BLaER1 (cell line): ENCODE data around the gene OLFML2A.

ENCODE experiments used
- H3K27ac ChIP-seq: shearing (Covaris generic); formaldehyde crosslinking; 2 replicates; pipeline ENCODE4 v1.8.1; 2022
- H3K27me3 ChIP-seq: shearing (Covaris generic); formaldehyde crosslinking; 2 replicates; pipeline ENCODE4 v1.8.1; 2022
- H3K36me3 ChIP-seq: shearing (Covaris generic); formaldehyde crosslinking; 2 replicates; pipeline ENCODE4 v1.8.1; 2022
- H3K4me1 ChIP-seq: shearing (Covaris generic); formaldehyde crosslinking; 2 replicates; pipeline ENCODE4 v1.8.1; 2022
- H3K4me2 ChIP-seq: shearing (Covaris generic); formaldehyde crosslinking; 2 replicates; pipeline ENCODE4 v1.8.1; 2022
- H3K4me3 ChIP-seq: shearing (Covaris generic); formaldehyde crosslinking; 2 replicates; pipeline ENCODE4 v1.8.1; 2022
- H3K9ac ChIP-seq: shearing (Covaris generic); formaldehyde crosslinking; 2 replicates; pipeline ENCODE4 v1.8.1; 2022
- H3K9me3 ChIP-seq: shearing (Covaris generic); formaldehyde crosslinking; 2 replicates; pipeline ENCODE4 v1.8.1; 2022
- H4K20me1 ChIP-seq: shearing (Covaris generic); formaldehyde crosslinking; 2 replicates; pipeline ENCODE4 v1.8.1; 2022
- Cebpa-rat ChIP-seq: shearing (Covaris generic); IDR thresholded peaks from 2 replicates; pipeline ENCODE4 v1.8.1; 2022

Gene OLFML2A

GRCh38 chr9:124743686-124744348 is 33.1 kb upstream of the OLFML2A start:
- H3K4me3 ChIP-seq = no peak overlapping the region
- no peaks in the 10 kb centered on the region for H3K9me3 ChIP-seq
- H3K9ac ChIP-seq = no peak overlapping the region
- H3K4me1 ChIP-seq = peaks cover 11% of the 10 kb centered on the region
- no peak overlapping the region for H3K27ac ChIP-seq
- H4K20me1 ChIP-seq = no peaks in the 10 kb centered on the region
- H3K4me2 ChIP-seq = no peak overlapping the region
- H3K36me3 ChIP-seq = no peaks in the 10 kb centered on the region
- TF ChIP-seq Cebpa-rat = no peak
- H3K27me3 ChIP-seq = no peaks in the 10 kb centered on the region

- H3K4me1 ChIP-seq = peaks cover 10% of the 10 kb centered on the region
- no peak for TF ChIP-seq Cebpa-rat
- H3K4me2 ChIP-seq = no peak overlapping the region
- H3K4me3 ChIP-seq = no peak overlapping the region
- no peaks in the 10 kb centered on the region for H3K9me3 ChIP-seq
- no peaks in the 10 kb centered on the region for H4K20me1 ChIP-seq
- no peaks in the 10 kb centered on the region for H3K36me3 ChIP-seq
- H3K27me3 ChIP-seq = no peaks in the 10 kb centered on the region
- H3K27ac ChIP-seq = no peak overlapping the region
- no peak overlapping the region for H3K9ac ChIP-seq
Observed at GRCh38 chr9:124747065-124747464, 29.9 kb upstream of the OLFML2A start.

- no peaks in the 10 kb centered on the region for H4K20me1 ChIP-seq
- no peaks in the 10 kb centered on the region for H3K36me3 ChIP-seq
- no peak overlapping the region for H3K9ac ChIP-seq
- no peak overlapping the region for H3K4me3 ChIP-seq
- no peak overlapping the region for H3K4me2 ChIP-seq
- TF ChIP-seq Cebpa-rat = no peak
- H3K27ac ChIP-seq = no peak overlapping the region
- H3K9me3 ChIP-seq = no peaks in the 10 kb centered on the region
- H3K27me3 ChIP-seq = no peaks in the 10 kb centered on the region
- no peaks in the 10 kb centered on the region for H3K4me1 ChIP-seq
Observed at GRCh38 chr9:124749284-124749683, 27.6 kb upstream of the OLFML2A start.

- Histone ChIP-seq H3K27ac (no peak overlapping the region), H3K9me3 (no peaks in the 10 kb centered on the region), H3K4me1 (no peaks in the 10 kb centered on the region), H3K36me3 (no peaks in the 10 kb centered on the region), H3K9ac (no peak overlapping the region), H3K27me3 (no peaks in the 10 kb centered on the region), H3K4me3 (no peak overlapping the region), H3K4me2 (no peak overlapping the region), H4K20me1 (no peaks in the 10 kb centered on the region)
- no peak for TF ChIP-seq Cebpa-rat
Observed at GRCh38 chr9:124749781-124750180, 27.2 kb upstream of the OLFML2A start.

DNA sequence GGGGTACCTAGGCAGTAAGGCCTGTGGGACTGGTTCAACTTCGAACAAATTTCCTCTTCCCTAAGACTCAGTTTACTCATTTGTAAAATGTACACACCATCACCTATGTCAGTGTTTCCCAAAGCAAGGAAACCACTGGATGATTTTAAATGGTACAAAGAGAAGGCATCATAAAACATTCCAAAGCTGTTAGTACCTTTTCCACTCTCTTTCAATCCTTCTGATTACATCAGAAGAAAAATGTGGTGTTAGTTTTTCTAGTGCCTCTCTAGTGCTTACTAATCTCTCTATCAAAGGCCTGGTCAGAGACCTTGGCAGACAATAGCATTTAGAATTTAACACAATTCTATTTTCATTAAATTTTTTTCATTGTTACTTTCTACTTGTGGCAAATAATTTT is 24.0 kb upstream of the OLFML2A start:
- no peak overlapping the region for H3K4me2 ChIP-seq
- peaks cover 2% of the 10 kb centered on the region for H3K4me1 ChIP-seq
- H3K4me3 ChIP-seq = no peak overlapping the region
- no peaks in the 10 kb centered on the region for H3K36me3 ChIP-seq
- TF ChIP-seq Cebpa-rat = no peak
- H3K9me3 ChIP-seq = no peaks in the 10 kb centered on the region
- peaks cover 6% of the 10 kb centered on the region; the same call in 1 of the 2 replicates for H3K27me3 ChIP-seq
- H4K20me1 ChIP-seq = 0 out of 2 replicates have a peak, but pooled peaks cover 5% of the 10 kb centered on the region
- no peak overlapping the region for H3K27ac ChIP-seq
- no peak overlapping the region for H3K9ac ChIP-seq

DNA sequence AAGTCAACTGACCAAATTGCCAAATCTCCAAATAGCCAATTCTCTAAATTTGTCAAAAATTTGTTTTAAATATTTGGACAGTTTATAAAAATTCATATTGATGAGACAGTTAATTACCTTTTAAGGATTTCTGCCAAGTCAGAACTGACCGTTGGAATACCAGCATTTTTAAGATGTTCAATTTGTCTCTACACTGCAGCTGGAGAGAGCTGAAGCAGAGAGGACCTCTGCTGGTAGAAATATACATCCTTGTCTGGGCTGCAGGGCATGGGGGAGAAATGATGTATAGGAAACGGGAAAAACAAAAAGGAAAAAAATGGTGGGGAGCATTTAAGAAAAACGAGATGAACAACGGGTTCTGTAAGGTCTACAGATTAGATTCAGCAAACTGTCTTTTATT is 22.6 kb upstream of the OLFML2A start:
- Histone ChIP-seq H4K20me1 (0 out of 2 replicates have a peak, but pooled peaks cover 5% of the 10 kb centered on the region), H3K36me3 (no peaks in the 10 kb centered on the region), H3K4me1 (peaks cover 9% of the 10 kb centered on the region), H3K9me3 (no peaks in the 10 kb centered on the region), H3K4me3 (no peak overlapping the region), H3K4me2 (no peak overlapping the region), H3K27me3 (peaks cover 9% of the 10 kb centered on the region; the same call in 1 of the 2 replicates), H3K27ac (no peak overlapping the region), H3K9ac (no peak overlapping the region)
- no peak for TF ChIP-seq Cebpa-rat

- Histone ChIP-seq H3K4me3 (no peak overlapping the region), H3K27me3 (peaks cover 9% of the 10 kb centered on the region; the same call in 1 of the 2 replicates), H3K4me2 (no peak overlapping the region), H4K20me1 (peaks cover 11% of the 10 kb centered on the region; the same call in 1 of the 2 replicates), H3K27ac (no peak overlapping the region), H3K9me3 (no peaks in the 10 kb centered on the region), H3K4me1 (peaks cover 9% of the 10 kb centered on the region), H3K36me3 (no peaks in the 10 kb centered on the region), H3K9ac (no peak overlapping the region)
- no peak for TF ChIP-seq Cebpa-rat
Observed at GRCh38 chr9:124755061-124755460, 21.9 kb upstream of the OLFML2A start.

DNA sequence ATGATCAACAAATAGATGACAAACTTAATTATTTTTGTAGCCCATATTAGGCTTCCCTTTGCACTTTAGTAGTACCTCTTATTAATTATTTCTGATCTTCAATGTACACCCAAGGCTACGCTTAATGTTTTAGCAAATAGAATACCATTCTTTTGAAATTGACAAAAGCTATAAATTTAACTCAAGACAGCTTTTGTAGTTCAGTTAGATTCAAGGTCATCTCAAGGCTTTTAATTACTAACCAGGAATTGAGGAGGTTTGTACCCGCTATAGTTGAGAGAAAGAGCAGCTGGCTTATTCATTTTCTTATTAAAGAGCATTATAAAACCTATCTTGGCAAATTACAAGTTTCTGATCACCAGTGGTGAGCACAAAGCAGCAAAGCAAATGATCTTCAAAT is 20.9 kb upstream of the OLFML2A start:
- no peak overlapping the region for H3K9ac ChIP-seq
- no peaks in the 10 kb centered on the region for H3K36me3 ChIP-seq
- peaks cover 9% of the 10 kb centered on the region for H3K4me1 ChIP-seq
- no peak overlapping the region for H3K27ac ChIP-seq
- H3K4me3 ChIP-seq = no peak overlapping the region
- no peak for TF ChIP-seq Cebpa-rat
- no peak overlapping the region for H3K4me2 ChIP-seq
- peaks cover 9% of the 10 kb centered on the region; the same call in 1 of the 2 replicates for H3K27me3 ChIP-seq
- H4K20me1 ChIP-seq = peaks cover 16% of the 10 kb centered on the region; the same call in 1 of the 2 replicates
- H3K9me3 ChIP-seq = no peaks in the 10 kb centered on the region

DNA sequence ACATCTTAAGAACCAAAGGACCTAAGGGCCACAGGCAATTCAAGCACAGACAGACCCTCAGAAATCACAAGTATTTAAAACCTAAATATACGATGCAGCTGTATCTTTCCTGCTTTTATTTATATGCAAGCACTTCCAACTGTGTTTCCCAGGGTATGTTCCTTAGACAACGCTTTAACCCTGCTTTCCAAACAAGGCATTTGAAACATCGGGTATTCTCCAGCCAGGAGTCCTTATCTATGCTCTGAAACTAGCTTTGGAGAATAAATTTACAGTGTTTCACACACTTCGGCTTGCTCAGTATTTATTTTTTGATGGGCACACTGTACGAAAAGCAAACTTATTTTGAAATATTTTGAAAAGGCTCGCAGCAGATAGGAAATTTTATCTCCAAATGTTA is 19.3 kb upstream of the OLFML2A start:
- Histone ChIP-seq H3K9ac (no peak overlapping the region), H3K4me1 (peaks cover 9% of the 10 kb centered on the region), H4K20me1 (peaks cover 17% of the 10 kb centered on the region; the same call in 1 of the 2 replicates), H3K36me3 (no peaks in the 10 kb centered on the region), H3K27me3 (peaks cover 9% of the 10 kb centered on the region; the same call in 1 of the 2 replicates), H3K4me3 (no peak overlapping the region), H3K27ac (no peak overlapping the region), H3K4me2 (no peak overlapping the region), H3K9me3 (no peaks in the 10 kb centered on the region)
- TF ChIP-seq Cebpa-rat = no peak

DNA sequence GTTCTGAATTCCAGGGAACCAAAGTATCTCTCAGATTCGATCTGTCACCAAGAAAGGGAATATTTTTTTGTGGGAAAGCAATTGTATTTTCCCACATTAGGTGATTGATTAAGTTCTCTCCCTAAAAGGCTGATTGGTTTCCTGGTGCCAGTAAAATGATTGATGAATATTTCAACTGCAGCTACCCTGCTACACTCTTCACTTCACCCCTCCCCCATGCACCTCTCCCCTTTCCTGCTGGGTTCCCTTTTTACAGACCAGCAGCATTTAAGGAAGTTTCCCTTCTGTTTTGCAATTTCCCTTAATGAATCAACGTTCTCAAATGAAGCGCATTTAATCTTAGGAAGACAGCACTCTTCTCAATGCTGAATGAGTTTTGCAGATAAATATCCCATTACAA is 18.9 kb upstream of the OLFML2A start:
- no peak for TF ChIP-seq Cebpa-rat
- Histone ChIP-seq H3K4me1 (peaks cover 9% of the 10 kb centered on the region), H3K27me3 (peaks cover 9% of the 10 kb centered on the region; the same call in 1 of the 2 replicates), H3K27ac (no peak overlapping the region), H3K9ac (no peak overlapping the region), H3K9me3 (no peaks in the 10 kb centered on the region), H4K20me1 (peaks cover 17% of the 10 kb centered on the region; the same call in 1 of the 2 replicates), H3K36me3 (no peaks in the 10 kb centered on the region), H3K4me2 (peak overlapping the region; percentile 33), H3K4me3 (no peak overlapping the region)
